Measurements from ENCODE around the gene ADSS1.

Gene ADSS1

DNA sequence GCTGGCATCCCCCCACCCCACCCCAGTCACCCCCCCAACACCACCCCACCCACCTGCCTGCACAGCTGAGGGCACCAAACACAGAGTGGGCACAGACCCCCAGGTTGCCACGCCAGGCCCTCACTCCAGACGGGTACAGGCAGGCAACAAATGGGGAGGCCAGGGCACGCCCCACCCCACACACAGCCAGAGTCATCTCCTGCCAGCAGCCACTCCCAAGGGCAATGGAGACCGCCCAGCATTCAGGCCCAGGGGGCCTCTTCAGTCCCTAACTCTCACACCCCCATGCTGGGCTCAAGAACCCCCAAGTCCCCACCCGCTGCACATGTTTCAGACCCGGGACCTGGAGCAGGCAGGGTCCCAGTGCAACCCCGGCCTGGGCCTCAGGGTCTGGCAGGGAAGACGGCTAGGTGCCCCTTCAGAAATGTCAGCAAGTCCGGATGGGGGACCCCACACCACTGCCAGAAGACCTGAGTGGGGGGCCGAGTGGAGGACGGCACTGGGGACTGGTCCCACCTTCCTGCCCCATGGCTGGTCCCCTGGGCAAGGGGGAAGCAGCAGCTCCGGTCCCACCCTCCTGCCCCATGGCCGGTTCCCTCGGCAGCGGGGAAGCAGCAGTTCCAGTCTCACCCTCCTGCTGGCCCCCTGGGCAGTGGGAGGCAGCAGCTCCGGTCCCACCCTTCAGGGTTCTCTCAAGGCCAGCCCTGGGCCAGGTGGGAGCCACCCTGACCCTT lies 59.6 kb downstream of the ADSS1 start:
- no peak for DNase-seq (ENCODE audit: low read depth)
- no peak overlapping the region for H3K4me3 ChIP-seq (ENCODE audit: low read depth, low read length)
- no peak for TF ChIP-seq CTCF (IDR thresholded peaks at IDR 0.05; ENCODE audit: low read depth, low read length, missing control alignments)

DNA sequence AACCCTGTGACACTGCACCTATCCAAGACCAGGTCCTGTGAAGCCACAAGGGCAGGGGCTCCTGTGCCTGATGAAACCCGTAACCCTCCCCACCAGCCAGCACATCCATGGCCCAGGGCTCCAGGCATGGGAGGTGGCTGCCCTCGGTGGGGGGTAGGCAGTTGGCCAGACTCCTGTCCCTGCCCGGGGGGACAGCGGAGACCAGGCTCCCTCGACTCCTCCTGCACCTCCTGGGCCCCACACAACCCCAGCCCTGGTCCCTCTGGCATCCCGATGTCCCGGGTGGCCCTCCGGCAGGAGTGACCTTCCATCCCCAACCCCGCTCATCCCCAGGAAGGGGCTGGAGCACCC lies 60.2 kb downstream of the ADSS1 start:
- TF ChIP-seq CTCF (IDR thresholded peaks at IDR 0.05; ENCODE audit: low read depth, low read length, missing control alignments) = no peak
- no peak overlapping the region for H3K4me3 ChIP-seq (ENCODE audit: low read depth, low read length)
- DNase-seq (ENCODE audit: low read depth) = no peak

DNA sequence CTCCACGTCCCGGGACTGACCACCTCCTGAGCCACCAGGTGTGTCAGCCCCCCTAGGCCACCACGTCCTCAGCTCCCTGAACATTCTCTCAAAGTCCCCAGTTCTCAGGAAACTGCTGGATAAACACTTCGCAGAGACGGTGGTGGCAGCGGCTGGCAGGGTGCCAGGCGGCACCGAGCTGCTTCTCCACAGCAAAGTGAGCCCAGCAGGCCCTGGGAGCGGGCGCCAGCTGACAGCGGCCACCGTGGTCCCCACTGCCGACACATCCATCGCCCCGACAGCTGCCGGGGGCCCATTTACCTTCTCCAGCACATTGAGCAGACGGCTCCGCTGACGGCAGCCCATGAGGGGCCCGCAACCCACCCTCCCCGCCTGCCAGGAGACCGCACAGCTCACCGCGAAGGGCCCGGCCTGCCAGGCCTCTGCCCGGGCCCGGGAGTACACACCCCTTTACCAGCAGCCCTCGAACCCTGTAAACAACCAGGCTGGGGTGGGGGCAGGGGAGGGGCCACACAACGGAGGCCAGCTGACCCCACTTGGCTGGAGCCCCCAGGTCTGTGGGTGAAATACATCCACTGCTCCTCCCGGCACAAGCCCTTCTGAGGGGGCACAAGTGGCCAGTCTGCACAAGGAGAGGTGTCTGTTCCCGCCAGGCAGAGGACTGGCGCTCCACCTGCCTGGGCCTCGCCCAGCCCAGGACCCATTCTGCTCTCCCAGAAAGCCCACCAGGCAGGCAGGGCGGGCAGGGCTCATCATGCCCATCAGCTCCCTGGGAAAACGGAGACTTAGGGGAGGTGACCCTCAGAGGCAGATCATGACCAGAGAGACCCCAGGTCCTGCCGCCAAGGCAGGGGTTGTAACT lies 61.0 kb downstream of the ADSS1 start:
- no peak for DNase-seq (ENCODE audit: low read depth)
- no peak for TF ChIP-seq CTCF (IDR thresholded peaks at IDR 0.05; ENCODE audit: low read depth, low read length, missing control alignments)
- no peak overlapping the region for H3K4me3 ChIP-seq (ENCODE audit: low read depth, low read length)

- no peak for DNase-seq (ENCODE audit: low read depth)
- no peak overlapping the region for H3K4me3 ChIP-seq (ENCODE audit: low read depth, low read length)
- no peak for TF ChIP-seq CTCF (IDR thresholded peaks at IDR 0.05; ENCODE audit: low read depth, low read length, missing control alignments)
Measured at GRCh38 chr14:104785708-104786080, 61.7 kb downstream of the ADSS1 start.

GRCh38 chr14:104786091-104786586 lies 62.1 kb downstream of the ADSS1 start:
- TF ChIP-seq CTCF (IDR thresholded peaks at IDR 0.05; ENCODE audit: low read depth, low read length, missing control alignments) = no peak
- no peak overlapping the region for H3K4me3 ChIP-seq (ENCODE audit: low read depth, low read length)
- no peak for DNase-seq (ENCODE audit: low read depth)

DNA sequence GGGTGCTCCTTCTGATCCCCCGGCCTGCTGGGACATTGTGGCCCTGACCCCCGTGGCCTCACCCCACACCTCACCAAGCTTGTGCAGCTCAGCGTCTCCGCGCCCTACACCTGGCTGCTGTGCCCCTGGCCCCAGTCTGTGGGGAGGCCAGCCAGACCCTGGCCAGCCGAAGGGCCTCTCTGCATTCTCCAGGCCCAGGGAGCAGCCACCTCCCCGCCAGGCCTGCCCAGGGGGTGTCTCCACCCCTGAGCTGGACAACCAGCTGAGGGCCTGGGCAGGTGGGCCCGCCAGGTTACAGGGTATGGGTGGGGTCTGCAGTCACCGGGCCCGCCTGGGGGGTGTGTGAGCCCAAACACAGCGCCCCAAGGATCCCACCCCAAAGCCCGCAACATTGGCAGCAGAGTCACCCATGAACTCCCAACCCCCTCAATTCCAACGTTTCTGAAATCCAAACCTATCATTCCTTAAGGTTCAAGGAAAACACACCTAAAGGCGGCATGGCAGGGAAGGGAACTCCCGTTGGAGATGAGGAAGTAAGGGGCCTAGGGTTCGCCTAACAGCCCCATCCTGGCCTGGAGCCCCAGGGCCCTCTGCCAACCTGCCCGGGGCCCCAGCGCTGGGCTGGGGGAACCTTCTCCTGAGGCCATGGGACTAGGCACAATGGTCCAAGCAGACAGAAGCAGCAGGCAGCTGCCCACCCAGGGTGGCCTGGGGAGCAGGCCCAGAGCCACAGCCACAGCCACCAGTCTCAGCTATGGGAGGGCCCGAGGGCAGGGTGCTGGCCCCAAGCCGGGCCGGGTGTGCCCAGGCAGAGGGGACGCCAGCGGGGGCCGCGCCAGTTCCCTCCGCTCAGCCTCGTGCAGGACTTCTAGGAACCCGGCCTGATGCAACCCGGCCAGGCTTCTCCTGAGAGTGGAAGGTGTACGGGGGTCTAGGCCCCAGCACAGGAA lies 63.0 kb downstream of the ADSS1 start:
- no peak for TF ChIP-seq CTCF (IDR thresholded peaks at IDR 0.05; ENCODE audit: low read depth, low read length, missing control alignments)
- H3K4me3 ChIP-seq (ENCODE audit: low read depth, low read length) = no peak overlapping the region
- DNase-seq (ENCODE audit: low read depth) = no peak

Data from GM12864 (cell line).